ENCODE measurements around the gene ROPN1B. TPM values are rescaled to one million over a fixed set of nuclear protein-coding genes. Genes with fewer than 3 reads are reported as not detected.

ROPN1B gene
- total and polyA plus RNA-seq, 2 experiments from 2014 or later = not detected

- no peaks in the 10 kb centered on the region for H3F3A ChIP-seq (replicated peaks; ENCODE audit: low read depth)
- peaks cover 16% of the 10 kb centered on the region for H3K27me3 Mint-ChIP-seq (ENCODE audit: insufficient read depth, low read depth, poor library complexity)
- DNase-seq (ENCODE audit: low spot score) (no peak), ATAC-seq (no peak)
- H4K20me1 ChIP-seq (replicated peaks; ENCODE audit: insufficient read depth) = no peaks in the 10 kb centered on the region
- H3K36me3 Mint-ChIP-seq (ENCODE audit: low read depth) = no peaks in the 10 kb centered on the region; the same call in 2 of the 3 replicates
- H3K27ac ChIP-seq (ENCODE audit: low read depth) = no peak overlapping the region
- H3K27ac Mint-ChIP-seq = no peak overlapping the region
- no peaks in the 10 kb centered on the region for H3K79me2 ChIP-seq (replicated peaks; ENCODE audit: insufficient read depth)
- H3K4me3 Mint-ChIP-seq = no peak overlapping the region
- H3K4me3 ChIP-seq = no peak overlapping the region
- H3K27me3 ChIP-seq (ENCODE audit: insufficient read depth) = no peaks in the 10 kb centered on the region
- H3K36me3 ChIP-seq (ENCODE audit: insufficient read depth) = no peaks in the 10 kb centered on the region
- TF ChIP-seq EZH2phosphoT487 (IDR thresholded peaks at IDR 0.05; ENCODE audit: unreplicated experiment) = no peak
- no peak for TF ChIP-seq STAT1 (IDR thresholded peaks at IDR 0.05; ENCODE audit: unreplicated experiment)
- TF ChIP-seq EZH2 (IDR thresholded peaks at IDR 0.05; ENCODE audit: low read depth, unreplicated experiment) = no peak
- no peak for TF ChIP-seq POLR2AphosphoS5 (IDR thresholded peaks at IDR 0.05; ENCODE audit: low read depth)
- TF ChIP-seq JUNB (IDR thresholded peaks at IDR 0.05; ENCODE audit: unreplicated experiment) = no peak
- TF ChIP-seq ZNF114 (CRISPR knock-in tag; IDR thresholded peaks at IDR 0.05) = no peak
- TF ChIP-seq ETS1 (IDR thresholded peaks at IDR 0.05) = no peak
- no peak for TF ChIP-seq CTCF (conservative IDR thresholded peaks at IDR 0.05; ENCODE audit: low read depth in 2 of 2)
- TF ChIP-seq ZNF331 (CRISPR knock-in tag; IDR thresholded peaks at IDR 0.05; ENCODE audit: low read depth) = no peak
- TF ChIP-seq CREB1 (CRISPR knock-in tag; IDR thresholded peaks at IDR 0.05; ENCODE audit: low read depth) = no peak
- TF ChIP-seq ZNF462 (CRISPR knock-in tag; IDR thresholded peaks at IDR 0.05) = no peak
- no peak for TF ChIP-seq NANOG (IDR thresholded peaks at IDR 0.05; ENCODE audit: borderline replicate concordance)
- TF ChIP-seq REST (IDR thresholded peaks at IDR 0.05; ENCODE audit: unreplicated experiment) = no peak
- H3K9me2 ChIP-seq (ENCODE audit: insufficient read depth) = peaks cover 10% of the 10 kb centered on the region; the same call in 1 of the 2 replicates
- H3K4me2 ChIP-seq = no peak overlapping the region
- H3K4me1 Mint-ChIP-seq = peaks cover 35% of the 10 kb centered on the region
- H3K4me1 ChIP-seq (ENCODE audit: insufficient read depth) = peaks cover 25% of the 10 kb centered on the region
- no peak overlapping the region for H2AFZ ChIP-seq
- no peaks in the 10 kb centered on the region for H3K9me3 Mint-ChIP-seq
These were observed 50.0 kb downstream of the ROPN1B start for GRCh38 chr3:126018995-126019394.

Data from GM23338 (cell line).